HAP-1 (cell line): ENCODE data around the gene XYLT1.

Source experiments
- DNase-seq, 2 experiments: peaks; one replicate each; pipeline ENCODE4 v3.0.0-alpha.2; 2016 to 2020; ENCODE audit warnings: low spot score in 2 of 2
- H3K27me3 ChIP-seq: fragments of 250-450 bp; sonication (Bioruptor Pico); 2 replicates; pipeline ENCODE4 v1.5.1; 2020; ENCODE audit warnings: low read depth, mild to moderate bottlenecking, moderate library complexity
- H3K36me3 ChIP-seq: fragments of 250-450 bp; sonication (Bioruptor Pico); replicated peaks from 2 replicates; pipeline ENCODE4 v1.5.1; 2020; ENCODE audit warnings: mild to moderate bottlenecking
- H3K4me1 ChIP-seq: fragments of 250-450 bp; sonication (Bioruptor Pico); 2 replicates; pipeline ENCODE4 v1.5.1; 2020; ENCODE audit warnings: mild to moderate bottlenecking
- H3K4me3 ChIP-seq: fragments of 250-450 bp; sonication (Bioruptor Pico); 2 replicates; pipeline ENCODE4 v1.5.1; 2020; ENCODE audit warnings: mild to moderate bottlenecking, moderate library complexity
- H3K9me3 ChIP-seq: fragments of 250-450 bp; sonication (Bioruptor Pico); 2 replicates; pipeline ENCODE4 v1.5.1; 2020; ENCODE audit warnings: mild to moderate bottlenecking, moderate library complexity
- in situ Hi-C: fragments of 300-500 bp; cut with MboI; formaldehyde crosslinking; loops from 3 replicates; pipeline ENCODE4 v1.14.3; 2020; ENCODE audit warnings: low sequenced_read_pairs, inconsistent platforms, mixed read lengths

The XYLT1 gene

DNA sequence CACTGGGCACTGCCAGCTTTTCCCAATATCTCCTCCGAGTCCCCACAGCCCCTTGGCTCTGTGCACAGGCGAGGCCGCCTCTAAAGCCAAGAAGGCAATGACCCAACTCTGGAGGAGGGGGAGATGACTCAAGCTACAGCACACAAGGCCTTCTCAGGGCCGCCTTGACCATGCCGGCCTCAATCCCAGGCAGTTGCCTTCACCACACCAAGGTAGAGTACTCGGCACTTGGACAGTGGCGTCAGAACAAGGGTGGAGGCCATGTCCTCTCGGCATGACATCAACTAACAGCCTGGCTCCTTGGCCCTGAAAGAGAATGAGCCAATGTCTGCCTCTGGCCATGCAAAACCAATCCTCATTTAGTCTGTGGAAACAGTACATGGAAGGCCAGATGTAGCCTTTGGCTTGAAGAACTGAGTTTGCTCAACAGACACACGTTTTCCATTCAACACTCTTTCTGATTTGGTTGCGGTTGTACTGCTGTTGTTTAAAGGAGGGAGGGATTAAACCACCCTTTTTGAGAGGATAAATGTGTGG lies 139.6 kb downstream of the XYLT1 start:
- H3K36me3 ChIP-seq, result no peaks in the 10 kb centered on the region
- H3K27me3 ChIP-seq, result no peaks in the 10 kb centered on the region
- DNase-seq, result no peak
- in situ Hi-C loops, result no loop called here
- no peaks in the 10 kb centered on the region for H3K4me1 ChIP-seq
- H3K9me3 ChIP-seq, result no peaks in the 10 kb centered on the region
- H3K4me3 ChIP-seq, result no peak overlapping the region

DNA sequence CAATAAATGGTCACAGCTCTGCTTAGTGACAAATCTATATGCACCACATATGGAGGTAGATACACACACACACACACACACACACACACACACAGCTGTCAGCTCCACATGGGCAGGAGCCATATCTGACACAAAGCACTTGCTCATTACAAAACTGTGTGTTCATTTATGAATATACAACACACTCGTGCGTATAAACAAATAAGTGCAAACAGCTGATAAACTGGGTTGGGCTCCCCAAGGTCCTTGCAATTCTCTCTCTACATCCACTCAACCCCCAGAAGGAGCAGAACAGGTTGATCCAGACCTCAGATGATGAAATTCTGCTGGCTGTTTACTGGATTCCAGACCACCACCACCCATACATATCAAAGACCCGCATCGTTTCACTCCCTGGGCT lies 140.7 kb downstream of the XYLT1 start:
- H3K36me3 ChIP-seq, result no peaks in the 10 kb centered on the region
- H3K9me3 ChIP-seq, result no peaks in the 10 kb centered on the region
- H3K27me3 ChIP-seq, result no peaks in the 10 kb centered on the region
- in situ Hi-C loops, result no loop called here
- H3K4me3 ChIP-seq, result no peak overlapping the region
- DNase-seq, result no peak
- no peaks in the 10 kb centered on the region for H3K4me1 ChIP-seq

DNA sequence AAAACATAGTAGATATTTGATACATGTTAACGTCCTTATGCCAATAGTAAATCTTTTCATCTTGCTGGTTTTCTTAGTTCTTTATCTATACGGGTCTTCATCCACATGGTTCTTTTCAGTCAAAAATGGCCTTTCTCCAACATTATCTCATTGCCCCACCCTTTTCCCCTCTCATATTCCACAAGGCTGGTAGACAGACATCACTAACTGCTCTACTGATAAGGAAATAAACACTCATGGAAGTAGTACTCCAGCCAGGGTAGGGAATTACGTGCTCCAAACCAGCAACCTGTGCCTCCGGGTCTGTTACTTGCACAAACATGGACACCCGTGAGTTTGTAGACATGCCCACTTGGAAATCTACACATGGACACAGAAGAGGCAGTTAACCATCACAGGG lies 141.4 kb downstream of the XYLT1 start:
- DNase-seq, result no peak
- H3K4me1 ChIP-seq, result no peaks in the 10 kb centered on the region
- no peaks in the 10 kb centered on the region for H3K36me3 ChIP-seq
- no peak overlapping the region for H3K4me3 ChIP-seq
- no peaks in the 10 kb centered on the region for H3K9me3 ChIP-seq
- in situ Hi-C loops, result no loop called here
- no peaks in the 10 kb centered on the region for H3K27me3 ChIP-seq

DNA sequence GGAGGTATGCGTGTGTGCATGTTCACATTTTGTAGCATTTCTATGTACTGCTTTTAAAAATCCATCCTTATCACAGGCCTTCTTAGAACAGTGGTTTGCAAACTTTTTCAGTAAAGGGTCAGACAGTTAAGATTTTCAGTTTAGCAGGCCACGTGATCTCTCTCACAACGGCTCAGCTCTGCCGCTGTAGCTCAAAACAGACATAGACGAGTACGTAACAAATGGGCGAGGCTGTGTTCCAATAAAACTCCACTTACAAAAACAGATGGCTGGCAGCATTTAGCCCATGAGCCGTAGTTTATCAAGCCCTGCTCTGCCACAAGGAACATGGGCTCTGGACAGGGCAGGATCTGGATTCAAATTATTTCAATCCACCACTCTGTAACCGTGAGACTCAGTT lies 141.8 kb downstream of the XYLT1 start:
- H3K9me3 ChIP-seq, result no peaks in the 10 kb centered on the region
- H3K27me3 ChIP-seq, result no peaks in the 10 kb centered on the region
- in situ Hi-C loops, result no loop called here
- H3K36me3 ChIP-seq, result no peaks in the 10 kb centered on the region
- DNase-seq, result no peak
- no peak overlapping the region for H3K4me3 ChIP-seq
- H3K4me1 ChIP-seq, result no peaks in the 10 kb centered on the region

DNA sequence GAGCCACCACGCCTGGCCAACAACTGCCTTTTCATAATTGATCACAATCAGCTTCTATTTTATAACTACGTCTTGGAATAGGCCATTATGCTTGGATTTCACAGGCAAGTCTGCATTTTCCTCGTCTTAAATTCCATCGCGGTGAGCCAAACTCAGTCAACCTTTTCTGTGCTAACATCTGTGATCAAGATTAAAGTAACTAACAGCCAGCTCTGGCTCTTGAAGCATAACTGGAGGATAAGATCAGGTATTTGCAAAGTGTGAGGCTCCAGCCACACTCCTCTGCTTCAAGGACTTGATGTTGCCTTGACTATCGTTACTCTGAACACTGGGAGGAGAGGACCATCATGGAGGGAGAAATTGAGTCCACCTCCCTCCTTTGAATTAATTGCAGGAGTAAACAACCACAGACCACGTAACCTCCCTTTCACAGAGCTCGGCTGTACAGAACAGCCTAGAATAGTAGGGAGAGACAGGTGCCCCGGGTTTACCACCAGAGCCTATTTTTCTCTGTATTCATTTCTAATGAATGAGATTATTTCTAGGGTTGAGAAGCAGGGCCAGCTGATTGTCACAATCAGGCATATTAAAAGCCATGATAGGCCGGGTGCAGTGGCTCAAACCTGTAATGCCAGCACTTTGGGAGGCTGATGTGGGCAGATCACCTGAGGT lies 143.0 kb downstream of the XYLT1 start:
- in situ Hi-C loops, result no loop called here
- no peak for DNase-seq
- no peaks in the 10 kb centered on the region for H3K4me1 ChIP-seq
- H3K9me3 ChIP-seq, result no peaks in the 10 kb centered on the region
- H3K4me3 ChIP-seq, result no peak overlapping the region
- H3K36me3 ChIP-seq, result no peaks in the 10 kb centered on the region
- no peaks in the 10 kb centered on the region for H3K27me3 ChIP-seq

DNA sequence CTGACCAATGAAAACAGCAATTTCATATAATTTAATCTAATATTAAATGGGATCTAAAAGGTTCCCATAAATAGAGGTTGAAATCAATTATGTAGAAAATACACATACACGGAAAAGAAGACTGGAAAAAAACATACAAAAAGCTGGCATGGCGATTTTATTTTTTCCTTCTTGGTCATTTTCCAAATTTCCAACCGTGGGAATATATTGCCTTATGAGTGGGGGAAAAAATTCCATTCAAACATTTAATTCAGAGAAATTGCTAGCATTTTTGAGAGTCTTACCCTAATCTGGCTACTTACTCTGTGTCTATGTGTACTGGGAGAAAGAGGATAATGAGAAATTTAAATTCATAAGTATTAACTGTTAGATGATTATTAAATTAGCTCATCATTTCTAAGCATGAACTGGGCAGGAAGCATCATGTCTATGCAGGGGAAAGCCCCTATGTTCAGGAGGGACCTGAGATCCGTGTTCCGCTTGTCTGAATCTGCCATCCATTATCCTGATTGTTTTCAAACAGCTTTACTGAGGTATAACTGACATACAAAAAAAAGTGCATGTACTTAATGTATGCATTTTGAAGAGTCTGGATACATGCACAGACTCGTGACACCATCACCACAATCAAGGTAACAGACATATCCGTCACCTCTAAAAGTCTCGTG lies 145.2 kb downstream of the XYLT1 start:
- no peaks in the 10 kb centered on the region for H3K9me3 ChIP-seq
- no peak for DNase-seq
- in situ Hi-C loops, result no loop called here
- no peak overlapping the region for H3K4me3 ChIP-seq
- no peaks in the 10 kb centered on the region for H3K27me3 ChIP-seq
- H3K36me3 ChIP-seq, result no peaks in the 10 kb centered on the region
- H3K4me1 ChIP-seq, result no peaks in the 10 kb centered on the region

DNA sequence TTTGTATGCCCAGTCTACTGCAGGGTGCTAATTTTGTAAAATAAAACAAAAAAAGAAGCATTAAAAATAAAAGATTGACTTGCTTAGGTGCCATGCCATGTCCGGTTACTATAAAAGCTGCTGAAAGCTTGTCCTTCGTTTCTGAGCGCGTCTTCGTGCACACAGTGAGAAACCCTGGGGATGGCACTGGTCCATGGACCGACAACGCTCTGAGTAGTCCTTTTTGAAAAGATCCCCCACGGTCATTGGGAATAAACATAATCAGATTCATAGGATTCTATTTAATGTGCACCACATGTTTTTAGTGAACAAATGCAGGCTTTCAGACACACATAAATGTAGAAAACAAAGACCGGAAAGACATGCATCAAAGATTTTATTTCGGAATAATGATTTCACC lies 146.3 kb downstream of the XYLT1 start:
- no peaks in the 10 kb centered on the region for H3K9me3 ChIP-seq
- no peaks in the 10 kb centered on the region for H3K4me1 ChIP-seq
- no peak for DNase-seq
- no peak overlapping the region for H3K4me3 ChIP-seq
- in situ Hi-C loops, result no loop called here
- no peaks in the 10 kb centered on the region for H3K36me3 ChIP-seq
- no peaks in the 10 kb centered on the region for H3K27me3 ChIP-seq

DNA sequence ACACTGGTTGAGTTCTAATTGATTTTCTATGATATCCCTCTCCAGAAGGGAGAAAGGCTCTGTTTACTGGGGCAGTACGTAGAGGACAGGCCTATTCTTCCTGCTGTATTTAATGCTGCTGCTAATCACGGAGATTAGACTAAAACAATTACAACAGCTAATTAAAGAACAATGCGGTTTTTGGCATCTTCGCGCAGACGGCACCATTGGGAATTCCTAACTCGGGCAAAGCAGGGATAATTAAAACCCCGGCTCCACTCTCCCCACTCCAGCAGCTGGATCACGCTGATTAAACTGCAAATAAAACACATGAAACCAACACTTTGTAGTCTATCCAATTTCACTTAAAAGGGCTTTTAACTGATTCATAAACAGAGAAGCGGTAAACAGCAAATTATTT lies 147.6 kb downstream of the XYLT1 start:
- Histone ChIP-seq H3K4me1 (no peaks in the 10 kb centered on the region), H3K27me3 (no peaks in the 10 kb centered on the region), H3K36me3 (no peaks in the 10 kb centered on the region), H3K9me3 (no peaks in the 10 kb centered on the region), H3K4me3 (no peak overlapping the region)
- in situ Hi-C loops, result no loop called here
- no peak for DNase-seq

DNA sequence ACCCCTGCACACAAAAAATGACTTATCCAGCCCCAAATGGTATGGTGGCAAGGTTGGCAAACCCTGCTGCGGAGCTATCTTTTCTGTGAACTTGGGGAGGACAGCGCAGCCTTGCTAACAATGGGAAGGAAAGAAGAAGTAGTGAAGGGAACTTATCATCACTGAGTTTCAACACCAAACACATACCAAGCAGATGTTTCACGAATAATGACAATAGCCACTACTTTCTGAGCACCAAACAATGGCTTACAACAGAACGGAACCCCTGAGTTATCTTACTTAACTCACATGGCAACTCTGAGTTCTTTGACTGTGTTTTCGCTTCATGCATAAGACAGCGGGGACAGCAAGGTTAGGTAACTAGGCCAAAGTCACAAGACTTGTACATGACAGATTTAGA lies 148.9 kb downstream of the XYLT1 start:
- in situ Hi-C loops, result no loop called here
- no peak for DNase-seq
- H3K9me3 ChIP-seq, result no peaks in the 10 kb centered on the region
- H3K27me3 ChIP-seq, result no peaks in the 10 kb centered on the region
- no peaks in the 10 kb centered on the region for H3K4me1 ChIP-seq
- no peaks in the 10 kb centered on the region for H3K36me3 ChIP-seq
- no peak overlapping the region for H3K4me3 ChIP-seq

DNA sequence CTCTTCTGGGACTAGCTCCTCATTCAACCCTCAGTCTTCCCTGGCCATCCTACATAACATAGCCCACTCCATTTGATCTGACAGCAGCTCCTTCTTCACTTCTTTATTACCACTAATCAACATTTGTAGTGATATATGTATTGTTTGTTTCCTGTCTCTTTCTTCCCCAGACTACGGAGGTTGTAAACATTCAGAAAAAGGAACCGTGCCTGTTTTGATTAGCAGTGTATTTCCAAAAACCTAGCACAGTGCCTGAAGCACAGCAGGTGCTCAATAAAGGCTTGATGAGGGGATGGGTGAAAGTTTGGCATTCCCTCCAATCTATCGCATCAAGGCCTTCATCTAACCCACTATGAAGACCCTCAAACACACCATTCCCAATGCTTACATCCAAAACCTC lies 150.8 kb downstream of the XYLT1 start:
- DNase-seq, result no peak

DNA sequence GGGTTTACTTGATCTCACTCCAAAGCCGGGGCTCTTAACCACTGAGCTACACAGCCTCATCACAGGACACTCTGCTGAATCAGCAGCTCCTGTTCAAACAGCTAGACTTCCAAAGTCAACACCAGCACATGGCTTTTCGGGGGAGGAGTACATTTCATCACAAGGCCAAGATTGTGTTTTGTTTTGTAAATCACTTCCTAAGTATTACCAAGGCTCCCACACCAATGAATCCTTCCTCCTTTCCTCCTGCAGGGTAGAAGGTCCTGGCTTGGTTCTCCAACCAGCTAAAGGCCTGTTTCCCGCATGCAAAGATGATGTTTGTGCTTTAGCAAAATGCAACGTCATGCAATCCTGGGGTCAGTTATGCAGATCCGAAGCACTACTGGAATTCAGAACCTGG lies 152.5 kb downstream of the XYLT1 start:
- no peaks in the 10 kb centered on the region for H3K27me3 ChIP-seq
- H3K4me1 ChIP-seq, result no peaks in the 10 kb centered on the region
- in situ Hi-C loops, result no loop called here
- no peak for DNase-seq
- no peaks in the 10 kb centered on the region for H3K9me3 ChIP-seq
- H3K36me3 ChIP-seq, result no peaks in the 10 kb centered on the region
- no peak overlapping the region for H3K4me3 ChIP-seq

More for the DNA sequence above, 150.8 kb downstream of the XYLT1 start:
- in situ Hi-C loops, result no loop called here
- Histone ChIP-seq H3K36me3 (no peaks in the 10 kb centered on the region), H3K9me3 (no peaks in the 10 kb centered on the region), H3K27me3 (no peaks in the 10 kb centered on the region), H3K4me3 (no peak overlapping the region), H3K4me1 (no peaks in the 10 kb centered on the region)

DNA sequence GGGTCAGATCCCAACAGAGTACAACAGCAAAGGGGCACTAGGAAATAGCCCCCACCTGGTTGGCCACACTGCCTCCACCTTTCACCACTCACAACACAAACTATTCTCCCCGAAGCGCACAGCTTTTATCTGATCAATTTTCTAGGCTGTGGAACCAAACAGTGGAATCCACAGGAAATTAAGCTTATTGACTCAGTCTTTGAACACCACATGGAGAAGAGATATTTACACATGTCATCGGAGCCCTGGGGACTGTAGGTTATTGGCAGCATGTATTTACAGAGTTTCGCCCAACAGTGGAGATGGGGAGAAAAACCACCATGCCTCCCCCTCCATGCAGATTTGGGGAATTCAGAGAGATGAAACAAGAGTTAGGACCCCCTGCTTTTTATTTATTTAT lies 154.8 kb downstream of the XYLT1 start:
- Histone ChIP-seq H3K27me3 (no peaks in the 10 kb centered on the region), H3K4me1 (no peaks in the 10 kb centered on the region), H3K4me3 (no peak overlapping the region), H3K36me3 (no peaks in the 10 kb centered on the region), H3K9me3 (no peaks in the 10 kb centered on the region)
- in situ Hi-C loops, result no loop called here
- no peak for DNase-seq

DNA sequence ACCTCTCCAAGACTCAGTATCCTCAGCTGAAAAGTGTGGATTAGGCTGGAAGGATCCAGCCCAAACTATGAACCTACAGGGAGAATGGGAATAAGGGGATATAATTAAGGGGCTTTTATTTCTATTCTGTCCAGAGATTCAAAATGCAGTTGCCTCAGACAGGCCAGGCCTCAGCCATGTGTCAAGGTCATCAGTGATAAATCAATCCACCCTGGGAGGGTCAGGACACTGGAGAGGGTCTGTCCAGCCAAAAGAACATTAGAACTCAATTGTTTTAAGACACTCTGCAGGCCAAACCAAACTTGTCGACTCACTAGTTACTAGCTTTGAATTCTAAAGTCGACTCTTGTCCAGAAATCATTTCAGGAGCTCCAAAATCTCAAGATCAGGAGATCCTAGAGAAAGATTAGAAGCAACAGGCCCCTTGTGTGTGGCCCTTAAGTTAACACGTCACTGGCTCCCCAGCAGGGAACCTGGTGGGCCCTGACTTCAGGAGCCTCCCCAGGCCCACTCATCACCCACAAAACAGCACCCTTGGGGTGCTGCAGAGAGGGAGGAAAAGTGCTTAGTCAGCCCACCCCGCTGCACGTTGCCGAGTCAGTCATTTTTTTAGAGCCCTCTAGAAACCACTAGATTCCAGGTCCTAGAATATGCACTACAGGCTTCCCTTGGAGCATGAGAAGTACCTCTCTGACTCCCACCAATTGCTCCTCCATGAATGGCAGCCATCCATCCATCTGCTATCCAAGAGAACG lies 156.8 kb downstream of the XYLT1 start:
- Histone ChIP-seq H3K4me1 (no peaks in the 10 kb centered on the region), H3K4me3 (no peak overlapping the region), H3K27me3 (no peaks in the 10 kb centered on the region), H3K9me3 (no peaks in the 10 kb centered on the region), H3K36me3 (no peaks in the 10 kb centered on the region)
- no peak for DNase-seq
- in situ Hi-C loops, result no loop called here

DNA sequence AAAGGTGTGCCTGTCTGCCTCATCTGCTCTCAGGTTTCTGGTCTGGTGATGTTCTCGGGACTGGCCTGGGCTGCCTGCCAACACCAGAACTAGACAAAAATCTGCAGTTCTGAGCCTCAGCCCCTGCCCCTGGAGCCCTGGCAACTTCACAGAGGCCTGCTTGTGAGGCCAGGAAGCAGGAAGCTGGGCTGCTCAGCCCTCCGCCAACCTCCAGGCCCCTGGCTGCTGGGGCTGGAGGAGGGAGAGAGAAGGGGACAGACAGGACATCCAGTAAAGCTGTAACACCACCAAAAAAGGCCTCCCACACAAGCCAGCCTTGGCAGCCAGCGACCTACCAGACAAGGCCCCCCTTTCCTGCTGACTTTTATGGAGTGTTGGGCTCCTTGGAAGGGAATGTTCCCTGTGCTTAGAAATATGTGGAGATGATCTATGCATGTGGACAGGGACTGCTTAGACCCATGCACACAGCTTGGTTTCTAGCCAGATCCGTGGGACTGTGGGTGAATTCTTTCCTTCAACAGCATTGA lies 157.6 kb downstream of the XYLT1 start:
- Histone ChIP-seq H3K27me3 (no peaks in the 10 kb centered on the region), H3K4me3 (no peak overlapping the region), H3K36me3 (no peaks in the 10 kb centered on the region), H3K4me1 (no peaks in the 10 kb centered on the region), H3K9me3 (no peaks in the 10 kb centered on the region)
- in situ Hi-C loops, result no loop called here
- DNase-seq, result no peak
